Astrocyte (in vitro differentiated cells and primary cell): Measurements from ENCODE around the gene STARD8.

Experiments
- CTCF ChIP-seq: IDR thresholded peaks from 2 replicates; pipeline ENCODE4 v1.5.1; 2011; ENCODE audit warnings: low read depth, mild to moderate bottlenecking, inconsistent platforms, low read length, moderate library complexity; ENCODE audit not compliant: insufficient read depth
- EZH2 ChIP-seq: IDR thresholded peaks from 2 replicates; pipeline ENCODE4 v1.6.1; 2012; ENCODE audit warnings: mild to moderate bottlenecking, low read length, inconsistent platforms; ENCODE audit not compliant: insufficient read depth

DNA sequence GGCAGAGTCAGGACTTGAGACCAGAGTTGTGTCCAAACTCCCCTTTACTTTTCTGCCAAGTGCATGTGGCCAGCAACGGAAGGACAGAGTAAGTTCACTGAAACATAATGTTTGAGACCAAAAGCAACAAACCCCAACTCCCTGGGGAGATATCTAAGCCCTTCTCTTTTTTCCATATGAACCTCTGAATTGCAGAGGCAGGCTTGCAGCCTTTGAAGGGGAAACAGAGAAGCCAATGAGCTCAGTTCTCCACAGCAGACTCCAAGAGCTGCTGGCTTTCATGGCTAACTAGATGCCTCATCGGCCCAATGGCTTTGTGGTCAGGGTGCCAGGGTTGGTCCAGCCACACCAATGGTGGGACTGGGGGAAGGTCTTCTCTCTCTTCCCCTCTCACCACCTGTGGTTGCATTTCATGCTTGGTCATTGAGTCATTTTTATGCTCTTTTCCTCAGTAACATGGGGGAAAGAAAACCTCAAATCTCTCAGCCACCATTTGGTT, 34.0 kb downstream of the STARD8 start:
- TF ChIP-seq CTCF (no peak), EZH2 (no peak)
